ENCODE data around the gene SYNM. TPM values are rescaled to one million over a fixed set of nuclear protein-coding genes. Genes with fewer than 3 reads are reported as not detected.

SYNM gene
- total RNA-seq, 1 donor from 2014 or later, result 5.5 TPM

- DNase-seq (ENCODE audit: extremely low spot score, unreplicated experiment), result no peak
- H3K4me1 Mint-ChIP-seq (ENCODE audit: unreplicated experiment), result peaks cover 8% of the 10 kb centered on the region
- no peaks in the 10 kb centered on the region for H3K9me3 Mint-ChIP-seq (ENCODE audit: unreplicated experiment)
- no peak for TF ChIP-seq CTCF (IDR thresholded peaks at IDR 0.05)
- peaks cover 7% of the 10 kb centered on the region for H3K36me3 Mint-ChIP-seq (ENCODE audit: unreplicated experiment)
- no peak overlapping the region for H3K4me3 Mint-ChIP-seq (ENCODE audit: unreplicated experiment)
- H3K27ac Mint-ChIP-seq (ENCODE audit: unreplicated experiment), result no peak overlapping the region
- no peaks in the 10 kb centered on the region for H3K27me3 Mint-ChIP-seq (ENCODE audit: unreplicated experiment)
Measured at GRCh38 chr15:99113547-99114271, 8.8 kb downstream of the SYNM start.

DNA sequence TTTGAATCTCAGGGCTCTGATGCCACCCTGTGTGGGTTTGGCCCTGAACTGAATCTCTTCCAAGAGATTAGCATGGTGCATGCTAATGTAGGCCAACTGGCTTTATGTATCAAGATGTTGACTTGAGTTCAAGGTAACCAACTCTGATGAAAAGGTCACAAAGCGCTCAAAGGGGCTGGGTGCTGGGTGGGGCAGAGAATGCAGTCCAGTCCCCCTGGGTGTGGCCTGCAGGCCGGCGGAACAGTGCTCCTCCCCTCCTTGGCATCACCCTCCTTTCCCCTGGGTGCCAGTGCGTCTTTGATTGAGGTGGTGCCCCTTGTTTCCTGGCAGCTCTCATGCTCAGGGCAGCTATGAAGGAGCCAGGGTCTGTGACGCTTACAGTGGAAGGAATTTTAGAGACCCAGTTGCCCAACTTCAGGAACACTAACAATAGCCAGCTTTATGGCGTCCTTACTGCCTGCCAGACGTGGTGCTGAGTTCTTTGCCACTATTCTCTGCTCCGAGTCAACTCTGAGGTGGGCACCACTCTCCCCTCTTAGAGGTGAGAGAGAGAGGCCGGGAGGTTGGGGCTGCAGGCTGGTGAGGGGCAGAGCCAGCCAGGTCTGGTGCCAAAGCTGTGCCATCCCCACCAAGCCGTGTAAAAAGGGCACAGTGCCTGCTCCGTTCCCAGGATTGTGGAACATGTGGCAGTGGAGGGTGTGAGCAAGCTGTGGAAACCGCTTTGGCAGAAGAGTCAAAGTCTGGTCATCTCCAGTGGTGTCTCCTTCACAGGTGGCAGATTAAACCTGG lies 9.8 kb downstream of the SYNM start:
- DNase-seq (ENCODE audit: extremely low spot score, unreplicated experiment), result no peak
- Mint-ChIP-seq H3K4me3 (ENCODE audit: unreplicated experiment) (no peak overlapping the region), H3K4me1 (ENCODE audit: unreplicated experiment) (peaks cover 7% of the 10 kb centered on the region), H3K9me3 (ENCODE audit: unreplicated experiment) (no peaks in the 10 kb centered on the region), H3K27ac (ENCODE audit: unreplicated experiment) (no peak overlapping the region), H3K27me3 (ENCODE audit: unreplicated experiment) (no peaks in the 10 kb centered on the region), H3K36me3 (ENCODE audit: unreplicated experiment) (peaks cover 7% of the 10 kb centered on the region)
- TF ChIP-seq CTCF (IDR thresholded peaks at IDR 0.05), result no peak

GRCh38 chr15:99115300-99116215 lies 10.7 kb downstream of the SYNM start:
- H3K36me3 Mint-ChIP-seq (ENCODE audit: unreplicated experiment), result peaks cover 7% of the 10 kb centered on the region
- H3K9me3 Mint-ChIP-seq (ENCODE audit: unreplicated experiment), result no peaks in the 10 kb centered on the region
- H3K27ac Mint-ChIP-seq (ENCODE audit: unreplicated experiment), result no peak overlapping the region
- peaks cover 6% of the 10 kb centered on the region for H3K4me1 Mint-ChIP-seq (ENCODE audit: unreplicated experiment)
- DNase-seq (ENCODE audit: extremely low spot score, unreplicated experiment), result no peak
- H3K4me3 Mint-ChIP-seq (ENCODE audit: unreplicated experiment), result no peak overlapping the region
- TF ChIP-seq CTCF (IDR thresholded peaks at IDR 0.05), result no peak
- H3K27me3 Mint-ChIP-seq (ENCODE audit: unreplicated experiment), result no peaks in the 10 kb centered on the region

DNA sequence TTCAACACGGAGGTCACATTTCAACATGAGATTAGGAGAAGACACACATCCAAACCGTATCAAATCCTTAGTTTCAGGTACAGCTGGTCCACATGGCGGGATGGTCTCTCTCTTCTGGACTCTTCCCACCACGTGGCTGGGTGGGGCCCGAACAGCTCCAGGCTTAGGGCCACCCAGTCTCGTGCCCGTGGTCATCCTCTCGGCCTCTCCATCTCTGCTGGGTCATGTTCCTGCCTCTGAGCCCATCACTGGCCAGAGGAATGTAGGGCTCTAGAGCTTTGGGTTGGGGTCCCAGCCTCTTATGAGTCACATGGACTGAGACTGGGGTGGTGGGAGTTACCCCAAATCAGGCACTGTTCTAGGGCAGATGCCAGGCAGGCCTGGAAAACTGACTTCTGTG lies 12.2 kb downstream of the SYNM start:
- peaks cover 7% of the 10 kb centered on the region for H3K36me3 Mint-ChIP-seq (ENCODE audit: unreplicated experiment)
- H3K27ac Mint-ChIP-seq (ENCODE audit: unreplicated experiment), result no peak overlapping the region
- peaks cover 15% of the 10 kb centered on the region for H3K4me1 Mint-ChIP-seq (ENCODE audit: unreplicated experiment)
- no peaks in the 10 kb centered on the region for H3K9me3 Mint-ChIP-seq (ENCODE audit: unreplicated experiment)
- H3K4me3 Mint-ChIP-seq (ENCODE audit: unreplicated experiment), result no peak overlapping the region
- DNase-seq (ENCODE audit: extremely low spot score, unreplicated experiment), result no peak
- no peak for TF ChIP-seq CTCF (IDR thresholded peaks at IDR 0.05)
- H3K27me3 Mint-ChIP-seq (ENCODE audit: unreplicated experiment), result no peaks in the 10 kb centered on the region

Measured in osteocyte (in vitro differentiated cells).